Panc1 (cell line): ENCODE measurements around the gene MCM9. TPM values are rescaled to one million over a fixed set of nuclear protein-coding genes. Genes with fewer than 3 reads are reported as not detected.

ENCODE experiments used
- ATAC-seq: fragments of 200-7000 bp; cut with Tn5 transposase; 2 replicates; pipeline ENCODE4 v1.9.1; 2020; ENCODE audit warnings: mild to moderate bottlenecking, moderate library complexity
- BruUV-seq: library from RNA; stranded (reverse); fragments of 400-500 nt; replicated peaks from 2 replicates; lab custom pipeline; 2021; lab: Mats Ljungman, UMichigan
- CTCF ChIA-PET: fragments of 300-600 bp; sonication (Branson Sonifier 250); formaldehyde crosslinking; loops from one replicate; lab custom pipeline; 2022; ENCODE audit warnings: antibody characterized with exemption; lab: Charles Lee
- POLR2A ChIA-PET: fragments of 300-600 bp; sonication (Branson Sonifier 250); formaldehyde crosslinking; loops from one replicate; lab custom pipeline; 2022; ENCODE audit warnings: antibody characterized with exemption; lab: Charles Lee
- DNase-seq: peaks from one replicate; pipeline ENCODE4 v3.0.0-alpha.2; 2010; ENCODE audit warnings: low read depth, low spot score
- H3K27ac ChIP-seq: 2 replicates; pipeline ENCODE4 v1.5.1; 2011; ENCODE audit warnings: mild to moderate bottlenecking, low read length, inconsistent platforms
- H3K27me3 ChIP-seq: fragments of 200-500 bp; sonication (Bioruptor generic); 2 replicates; pipeline ENCODE4 v1.6.0; 2014; ENCODE audit warnings: low read length, inconsistent platforms; ENCODE audit not compliant: control insufficient read depth, insufficient read depth
- H3K36me3 ChIP-seq: fragments of 200-500 bp; sonication (Bioruptor generic); 2 replicates; pipeline ENCODE4 v1.5.1; 2014; ENCODE audit warnings: inconsistent platforms, mild to moderate bottlenecking, low read length, moderate library complexity; ENCODE audit not compliant: control insufficient read depth, insufficient read depth
- H3K4me1 ChIP-seq: 2 replicates; pipeline ENCODE4 v1.5.1; 2011; ENCODE audit warnings: inconsistent platforms, mild to moderate bottlenecking, low read length, moderate library complexity; ENCODE audit not compliant: control insufficient read depth, insufficient read depth
- H3K4me3 ChIP-seq, 2 experiments: 2 replicates each; pipeline ENCODE4 v1.5.1; 2011 to 2012; ENCODE audit warnings: low read depth in 2 of 2, low read length in 2 of 2, mild to moderate bottlenecking in 2 of 2, inconsistent platforms in 1 of 2, moderate library complexity in 1 of 2
- H3K9me3 ChIP-seq: fragments of 200-500 bp; sonication (Bioruptor generic); 2 replicates; pipeline ENCODE4 v1.5.1; 2014; ENCODE audit warnings: low read depth, mild to moderate bottlenecking, inconsistent platforms, low read length, moderate library complexity; ENCODE audit not compliant: control insufficient read depth, insufficient read depth
- CTCF ChIP-seq: fragments of 450-650 bp; IDR thresholded peaks from 2 replicates; pipeline ENCODE4 v1.5.1; 2017; ENCODE audit warnings: mild to moderate bottlenecking
- POLR2AphosphoS5 ChIP-seq: IDR thresholded peaks from 2 replicates; pipeline ENCODE4 v1.6.1; 2012; ENCODE audit warnings: mild to moderate bottlenecking, low read depth, low read length, moderate library complexity
- REST ChIP-seq, 2 experiments: IDR thresholded peaks; 2 replicates each; pipeline ENCODE4 v1.6.1; 2011 to 2012; ENCODE audit warnings: low read depth in 2 of 2, control low read depth in 1 of 2, low read length in 1 of 2, mild to moderate bottlenecking in 1 of 2, moderate library complexity in 1 of 2; ENCODE audit not compliant: insufficient read depth in 1 of 2
- SIN3A ChIP-seq: IDR thresholded peaks from 2 replicates; pipeline ENCODE4 v1.6.1; 2012; ENCODE audit warnings: low read depth, mild to moderate bottlenecking, low read length, moderate library complexity, borderline replicate concordance; ENCODE audit not compliant: insufficient read depth
- TCF7L2 ChIP-seq: IDR thresholded peaks from 2 replicates; pipeline ENCODE4 v1.6.1; 2011; ENCODE audit warnings: mild to moderate bottlenecking, low read depth, low read length, inconsistent platforms
- in situ Hi-C: cut with HindIII; loops from 2 replicates; pipeline ENCODE4 v1.10.0; 2016; ENCODE audit warnings: low sequenced_read_pairs, low pct_unique_long_range_greater_than_20kb
- intact Hi-C: fragments of 100-400 bp; cut with micrococcal nuclease; formaldehyde crosslinking; loops from one replicate; pipeline ENCODE4 v1.10.0; 2022; ENCODE audit not compliant: unreplicated experiment
- total RNA-seq: library from RNA; stranded (reverse); gene quantifications from one replicate; pipeline ENCODE4 v1.2.1, GENCODE V29; 2021; ENCODE audit not compliant: unreplicated experiment

MCM9 gene
- total RNA-seq, 1 experiment from 2014 or later: 20.4 TPM

- in situ Hi-C loops: no loop called here
- Histone ChIP-seq H3K27me3 (0 out of 2 replicates have a peak, but pooled peaks cover 6% of the 10 kb centered on the region), H3K9me3 (no peaks in the 10 kb centered on the region), H3K27ac (no peak overlapping the region), H3K36me3 (no peaks in the 10 kb centered on the region), H3K4me1 (no peaks in the 10 kb centered on the region), H3K4me3 (no peak overlapping the region)
- intact Hi-C loops: no loop called here
- ATAC-seq (no peak), DNase-seq (no peak)
- no TSS peak for BruUV-seq
- ChIA-PET CTCF (no interaction called here), POLR2A (interaction anchor here (0.6 kb wide), 1 partner anchor 132 kb away, joined by 3 read pairs; the partner anchor contains the start of gene CEP85L)
- TF ChIP-seq REST (IDR thresholded peaks at IDR 0.05; ENCODE audit: insufficient read depth in 1 of 2, low read depth in 2 of 2, low read length in 1 of 2) (no peak), CTCF (no peak), TCF7L2 (no peak), POLR2AphosphoS5 (no peak), SIN3A (no peak)
Observed at GRCh38 chr6:118783931-118784550, 150.9 kb downstream of the MCM9 start.

GRCh38 chr6:118782651-118783050, 152.3 kb downstream of the MCM9 start:
- 0 out of 2 replicates have a peak, but pooled peaks cover 8% of the 10 kb centered on the region for H3K27me3 ChIP-seq
- no TSS peak for BruUV-seq
- no peaks in the 10 kb centered on the region for H3K36me3 ChIP-seq
- intact Hi-C loops: no loop called here
- no peak for ATAC-seq
- in situ Hi-C loops: no loop called here
- H3K4me1 ChIP-seq: no peaks in the 10 kb centered on the region
- no peak overlapping the region for H3K4me3 ChIP-seq
- ChIA-PET CTCF (no interaction called here), POLR2A (no interaction called here)
- no peak for DNase-seq
- H3K9me3 ChIP-seq: no peaks in the 10 kb centered on the region
- TF ChIP-seq CTCF (no peak), TCF7L2 (no peak), SIN3A (no peak)
- no peak overlapping the region for H3K27ac ChIP-seq
